ENCODE data around the gene KRTCAP2. TPM values are rescaled to one million over a fixed set of nuclear protein-coding genes. Genes with fewer than 3 reads are reported as not detected.

The KRTCAP2 gene
- total and polyA plus RNA-seq, 4 donors: 49.8 to 224 (median 99.8) TPM

- H3K36me3 ChIP-seq (ENCODE audit: control insufficient read depth in 4 of 4, insufficient read depth in 3 of 4, low read depth in 1 of 4, low read length in 3 of 4): no peaks in the 10 kb centered on the region
Observed at GRCh38 chr1:155141749-155142148, 31.4 kb downstream of the KRTCAP2 start.

More at GRCh38 chr1:155141749-155142148, 31.4 kb downstream of the KRTCAP2 start:
- 86% methylated on average over 7 of the region's 7 CpGs for WGBS
- Histone ChIP-seq H3K4me1 (ENCODE audit: control insufficient read depth in 4 of 4, insufficient read depth in 4 of 4, low read length in 3 of 4) (peaks cover 0 to 21% (median 13%) of the 10 kb centered on the region in 4 donors), H3K9ac (ENCODE audit: low read depth in 1 of 2, low read length in 2 of 2) (no peak overlapping the region), H3K27me3 (ENCODE audit: control insufficient read depth in 4 of 4, insufficient read depth in 4 of 4, low read length in 3 of 4) (no peaks in the 10 kb centered on the region), H3K27ac (ENCODE audit: low read depth in 1 of 2, low read length in 2 of 2) (no peak overlapping the region), H3K4me3 (ENCODE audit: low read depth in 1 of 3, low read length in 3 of 3) (no peak overlapping the region), H3K9me3 (ENCODE audit: control insufficient read depth in 4 of 4, low read length in 3 of 4) (no peaks in the 10 kb centered on the region)
- no peak for DNase-seq (ENCODE audit: low spot score)
- TF ChIP-seq, protein P1, sequence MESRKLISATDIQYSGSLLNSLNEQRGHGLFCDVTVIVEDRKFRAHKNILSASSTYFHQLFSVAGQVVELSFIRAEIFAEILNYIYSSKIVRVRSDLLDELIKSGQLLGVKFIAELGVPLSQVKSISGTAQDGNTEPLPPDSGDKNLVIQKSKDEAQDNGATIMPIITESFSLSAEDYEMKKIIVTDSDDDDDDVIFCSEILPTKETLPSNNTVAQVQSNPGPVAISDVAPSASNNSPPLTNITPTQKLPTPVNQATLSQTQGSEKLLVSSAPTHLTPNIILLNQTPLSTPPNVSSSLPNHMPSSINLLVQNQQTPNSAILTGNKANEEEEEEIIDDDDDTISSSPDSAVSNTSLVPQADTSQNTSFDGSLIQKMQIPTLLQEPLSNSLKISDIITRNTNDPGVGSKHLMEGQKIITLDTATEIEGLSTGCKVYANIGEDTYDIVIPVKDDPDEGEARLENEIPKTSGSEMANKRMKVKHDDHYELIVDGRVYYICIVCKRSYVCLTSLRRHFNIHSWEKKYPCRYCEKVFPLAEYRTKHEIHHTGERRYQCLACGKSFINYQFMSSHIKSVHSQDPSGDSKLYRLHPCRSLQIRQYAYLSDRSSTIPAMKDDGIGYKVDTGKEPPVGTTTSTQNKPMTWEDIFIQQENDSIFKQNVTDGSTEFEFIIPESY (IDR thresholded peaks at IDR 0.05): no peak
- TF ChIP-seq EGR1 (IDR thresholded peaks at IDR 0.05; ENCODE audit: low read depth in 2 of 2) (no peak), CTCF (IDR thresholded peaks at IDR 0.05; ENCODE audit: low read depth, low read length, missing input control) (no peak), FOXA1 (IDR thresholded peaks at IDR 0.05) (no peak), HNF4A (conservative IDR thresholded peaks at IDR 0.05) (no peak), GABPA (IDR thresholded peaks at IDR 0.05 in 1 of 2, conservative IDR thresholded peaks at IDR 0.05 in 1 of 2) (no peak), JUND (IDR thresholded peaks at IDR 0.05) (no peak), HNF4G (IDR thresholded peaks at IDR 0.05) (no peak), RAD21 (IDR thresholded peaks at IDR 0.05) (no peak), RXRA (IDR thresholded peaks at IDR 0.05) (no peak), NR2F2 (IDR thresholded peaks at IDR 0.05) (no peak), FOXA2 (IDR thresholded peaks at IDR 0.05) (no peak), YY1 (IDR thresholded peaks at IDR 0.05) (no peak), TAF1 (conservative IDR thresholded peaks at IDR 0.05) (no peak), SP1 (IDR thresholded peaks at IDR 0.05) (no peak)
- TF ChIP-seq, protein P2, sequence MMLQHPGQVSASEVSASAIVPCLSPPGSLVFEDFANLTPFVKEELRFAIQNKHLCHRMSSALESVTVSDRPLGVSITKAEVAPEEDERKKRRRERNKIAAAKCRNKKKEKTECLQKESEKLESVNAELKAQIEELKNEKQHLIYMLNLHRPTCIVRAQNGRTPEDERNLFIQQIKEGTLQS (IDR thresholded peaks at IDR 0.05): no peak
- TF ChIP-seq, protein P3, sequence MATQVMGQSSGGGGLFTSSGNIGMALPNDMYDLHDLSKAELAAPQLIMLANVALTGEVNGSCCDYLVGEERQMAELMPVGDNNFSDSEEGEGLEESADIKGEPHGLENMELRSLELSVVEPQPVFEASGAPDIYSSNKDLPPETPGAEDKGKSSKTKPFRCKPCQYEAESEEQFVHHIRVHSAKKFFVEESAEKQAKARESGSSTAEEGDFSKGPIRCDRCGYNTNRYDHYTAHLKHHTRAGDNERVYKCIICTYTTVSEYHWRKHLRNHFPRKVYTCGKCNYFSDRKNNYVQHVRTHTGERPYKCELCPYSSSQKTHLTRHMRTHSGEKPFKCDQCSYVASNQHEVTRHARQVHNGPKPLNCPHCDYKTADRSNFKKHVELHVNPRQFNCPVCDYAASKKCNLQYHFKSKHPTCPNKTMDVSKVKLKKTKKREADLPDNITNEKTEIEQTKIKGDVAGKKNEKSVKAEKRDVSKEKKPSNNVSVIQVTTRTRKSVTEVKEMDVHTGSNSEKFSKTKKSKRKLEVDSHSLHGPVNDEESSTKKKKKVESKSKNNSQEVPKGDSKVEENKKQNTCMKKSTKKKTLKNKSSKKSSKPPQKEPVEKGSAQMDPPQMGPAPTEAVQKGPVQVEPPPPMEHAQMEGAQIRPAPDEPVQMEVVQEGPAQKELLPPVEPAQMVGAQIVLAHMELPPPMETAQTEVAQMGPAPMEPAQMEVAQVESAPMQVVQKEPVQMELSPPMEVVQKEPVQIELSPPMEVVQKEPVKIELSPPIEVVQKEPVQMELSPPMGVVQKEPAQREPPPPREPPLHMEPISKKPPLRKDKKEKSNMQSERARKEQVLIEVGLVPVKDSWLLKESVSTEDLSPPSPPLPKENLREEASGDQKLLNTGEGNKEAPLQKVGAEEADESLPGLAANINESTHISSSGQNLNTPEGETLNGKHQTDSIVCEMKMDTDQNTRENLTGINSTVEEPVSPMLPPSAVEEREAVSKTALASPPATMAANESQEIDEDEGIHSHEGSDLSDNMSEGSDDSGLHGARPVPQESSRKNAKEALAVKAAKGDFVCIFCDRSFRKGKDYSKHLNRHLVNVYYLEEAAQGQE (IDR thresholded peaks at IDR 0.05): no peak
- TF ChIP-seq, protein P4, sequence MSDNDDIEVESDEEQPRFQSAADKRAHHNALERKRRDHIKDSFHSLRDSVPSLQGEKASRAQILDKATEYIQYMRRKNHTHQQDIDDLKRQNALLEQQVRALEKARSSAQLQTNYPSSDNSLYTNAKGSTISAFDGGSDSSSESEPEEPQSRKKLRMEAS (IDR thresholded peaks at IDR 0.05): no peak
